ENCODE measurements around the gene LSM11. TPM values are rescaled to one million over a fixed set of nuclear protein-coding genes. Genes with fewer than 3 reads are reported as not detected.

The LSM11 gene
- total RNA-seq: 3.8 and 4.1 TPM in 2 replicates

DNA sequence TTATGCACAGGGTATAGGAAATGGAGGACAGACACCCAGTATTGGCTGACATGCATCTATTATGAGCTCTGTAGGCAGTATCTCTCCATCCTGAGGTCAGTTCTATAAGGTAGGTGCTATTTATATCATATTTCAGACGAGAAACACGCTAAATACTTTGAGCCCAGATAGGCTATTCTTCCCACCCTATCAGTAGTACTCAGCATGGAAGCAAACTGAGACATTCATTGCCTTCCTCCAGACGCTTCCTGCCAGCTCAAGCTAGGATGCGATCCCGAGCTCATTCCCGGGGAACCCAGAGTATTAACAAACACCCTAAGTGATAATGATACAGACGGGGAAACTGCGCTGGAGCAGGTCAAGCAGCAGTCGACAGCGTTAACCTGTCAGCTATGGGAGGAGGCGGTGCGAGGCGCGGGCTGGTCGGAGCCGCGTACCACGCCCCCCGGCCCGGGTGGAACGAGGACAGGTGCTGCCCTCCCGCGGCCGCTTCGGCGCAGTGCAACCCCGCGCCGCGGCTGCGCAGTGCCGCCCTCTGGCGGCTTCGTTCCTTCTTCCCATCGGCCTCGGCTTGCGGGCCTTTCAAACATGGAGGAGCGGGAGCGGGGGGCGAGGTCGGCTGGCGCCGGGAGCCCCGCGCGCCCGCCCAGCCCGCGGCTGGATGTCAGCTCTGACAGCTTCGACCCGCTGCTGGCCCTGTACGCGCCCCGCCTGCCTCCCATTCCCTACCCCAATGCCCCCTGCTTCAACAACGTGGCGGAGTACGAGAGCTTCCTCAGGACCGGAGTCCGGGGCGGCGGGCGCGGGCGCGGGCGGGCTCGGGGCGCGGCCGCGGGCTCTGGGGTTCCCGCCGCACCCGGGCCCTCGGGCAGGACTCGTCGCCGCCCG is at the start of gene LSM11:
Gene LSM11 (plus strand): TSS at position 550 of the 888 bp plus-strand sequence. CDS start 39 bp downstream, at position 589.

DNA sequence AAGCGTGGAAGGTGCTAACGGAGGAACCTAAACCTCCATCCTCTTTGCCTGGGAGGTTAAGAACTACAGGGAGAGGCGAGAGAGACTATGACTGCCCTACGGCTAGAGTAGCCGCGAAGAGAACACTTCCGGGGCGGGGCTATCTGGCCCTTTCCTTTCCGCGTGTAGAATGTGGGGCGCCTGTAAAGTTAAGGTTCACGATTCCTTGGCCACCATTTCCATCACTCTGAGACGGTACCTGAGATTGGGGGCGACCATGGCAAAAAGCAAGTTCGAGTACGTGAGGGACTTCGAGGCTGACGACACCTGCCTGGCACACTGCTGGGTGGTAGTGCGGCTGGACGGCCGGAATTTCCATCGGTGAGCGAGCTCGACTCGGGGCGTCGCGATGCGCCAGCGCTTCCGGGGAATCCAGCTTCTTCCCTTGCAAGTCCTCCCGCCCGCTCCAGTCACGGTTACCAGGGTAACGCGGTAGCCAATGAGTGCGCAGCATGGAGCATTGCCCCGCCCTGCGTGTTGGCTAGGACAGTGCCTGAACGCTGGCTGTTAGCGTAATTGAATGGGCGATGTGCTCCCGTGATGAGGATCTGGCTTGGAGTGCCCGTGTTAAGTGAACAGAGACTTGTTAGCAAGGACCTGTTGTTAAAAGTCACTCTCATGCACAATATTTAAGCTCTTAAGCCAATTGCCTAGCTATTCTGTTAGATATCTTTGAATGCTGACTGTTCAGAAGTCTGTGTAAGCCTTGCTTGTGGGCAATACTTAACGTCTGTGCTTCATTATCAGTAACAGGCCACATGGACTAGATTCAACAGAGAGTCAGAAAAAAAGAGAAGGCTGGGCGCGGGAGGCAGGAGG is 12.0 kb upstream of the LSM11 start, which contains the start of gene THG1L:
Gene THG1L (plus strand): TSS at position 149 of the 858 bp plus-strand sequence. CDS start 21 bp downstream, at position 170.

Other genes starting within 250 kb of the LSM11 start
- gene ADAM19, start 167.9 kb upstream of the LSM11 start, total RNA-seq: 2.7 and 11.2 TPM in 2 replicates
- under 0.01 TPM in 1 of 2 replicates, not detected in the other for gene SOX30, start 91.3 kb upstream of the LSM11 start, total RNA-seq
- not detected in 2 replicates for gene C5orf52, start 72.2 kb upstream of the LSM11 start, total RNA-seq
- gene THG1L, start 12.3 kb upstream of the LSM11 start, total RNA-seq: 23.9 and 38.6 TPM in 2 replicates
- gene CLINT1, start 115.4 kb downstream of the LSM11 start, total RNA-seq: 164 and 276 TPM in 2 replicates